SK-N-MC (cell line): ENCODE data around the gene APBA3.

Source experiments
- DNase-seq: peaks from one replicate; pipeline ENCODE4 v3.0.0-alpha.2; 2011; ENCODE audit warnings: low read depth, low spot score
- H3K27ac ChIP-seq: fragments of 200-600 bp; sonication (generic); 2 replicates; pipeline ENCODE4 v1.5.1; 2016; ENCODE audit warnings: mixed run types
- H3K36me3 ChIP-seq: fragments of 200-600 bp; sonication (generic); 2 replicates; pipeline ENCODE4 v1.6.1; 2017; ENCODE audit warnings: antibody characterized with exemption, low read length, mixed read lengths; ENCODE audit not compliant: insufficient read depth
- H3K4me3 ChIP-seq: fragments of 200-600 bp; sonication (generic); 2 replicates; pipeline ENCODE4 v1.5.1; 2016
- H3K9ac ChIP-seq: fragments of 200-600 bp; sonication (generic); 2 replicates; pipeline ENCODE4 v1.8.0; 2017; ENCODE audit warnings: mixed run types, mixed read lengths; ENCODE audit not compliant: insufficient read length
- H3K9me3 ChIP-seq: fragments of 200-600 bp; sonication (generic); 2 replicates; pipeline ENCODE4 v1.6.1; 2017; ENCODE audit warnings: low read depth, mild to moderate bottlenecking, antibody characterized with exemption, low read length, moderate library complexity, mixed read lengths
- EZH2 ChIP-seq: fragments of 200-600 bp; sonication (generic); IDR thresholded peaks from one replicate; pipeline ENCODE4 v1.6.1; 2017; ENCODE audit warnings: antibody characterized with exemption
- FOXP2 ChIP-seq: optimal IDR thresholded peaks from 2 replicates; pipeline ENCODE3; 2011; ENCODE audit warnings: mild to moderate bottlenecking, moderate library complexity; ENCODE audit not compliant: insufficient read depth; ENCODE audit errors: extremely low read length, control extremely low read depth
- POLR2AphosphoS5 ChIP-seq: IDR thresholded peaks from 2 replicates; pipeline ENCODE4 v1.6.1; 2012; ENCODE audit warnings: mild to moderate bottlenecking, low read depth, low read length, borderline replicate concordance

Gene APBA3

GRCh38 chr19:3737487-3738205, 23.8 kb downstream of the APBA3 start:
- H3K36me3 ChIP-seq: no peaks in the 10 kb centered on the region
- no peak for DNase-seq
- H3K27ac ChIP-seq: no peak overlapping the region
- no peaks in the 10 kb centered on the region for H3K9me3 ChIP-seq
- no peak for TF ChIP-seq FOXP2
- no peak for TF ChIP-seq POLR2AphosphoS5
- no peak for TF ChIP-seq EZH2
- H3K4me3 ChIP-seq: no peak overlapping the region
- no peak overlapping the region for H3K9ac ChIP-seq

- H3K4me3 ChIP-seq: no peak overlapping the region
- no peaks in the 10 kb centered on the region for H3K9me3 ChIP-seq
- TF ChIP-seq POLR2AphosphoS5: no peak
- H3K36me3 ChIP-seq: no peaks in the 10 kb centered on the region
- H3K9ac ChIP-seq: no peak overlapping the region
- no peak overlapping the region for H3K27ac ChIP-seq
- no peak for DNase-seq
These were observed 25.3 kb downstream of the APBA3 start for GRCh38 chr19:3736106-3736724.

DNA sequence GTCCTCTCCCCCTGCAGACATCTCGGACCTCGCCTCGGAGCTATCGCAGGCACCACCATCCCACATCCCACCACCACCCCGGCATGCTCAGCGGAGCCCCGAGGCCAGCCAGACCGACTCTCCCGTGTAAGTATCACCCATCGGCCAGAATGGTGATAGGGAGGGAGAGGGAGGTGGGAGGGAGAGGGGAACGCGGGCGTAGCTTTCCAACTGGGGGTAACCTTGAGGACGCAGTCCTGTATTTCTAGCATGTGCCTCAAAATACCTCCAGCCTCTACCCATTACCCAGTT, 27.2 kb downstream of the APBA3 start:
- Histone ChIP-seq H3K27ac (no peak overlapping the region), H3K9ac (no peak overlapping the region), H3K4me3 (no peak overlapping the region), H3K9me3 (no peaks in the 10 kb centered on the region), H3K36me3 (no peaks in the 10 kb centered on the region)
- no peak for TF ChIP-seq FOXP2
- TF ChIP-seq EZH2: no peak
- no peak for TF ChIP-seq POLR2AphosphoS5
- DNase-seq: no peak

GRCh38 chr19:3733549-3734309, 27.8 kb downstream of the APBA3 start:
- Histone ChIP-seq H3K9me3 (no peaks in the 10 kb centered on the region), H3K4me3 (no peak overlapping the region), H3K9ac (no peak overlapping the region), H3K27ac (no peak overlapping the region), H3K36me3 (no peaks in the 10 kb centered on the region)
- TF ChIP-seq POLR2AphosphoS5 (no peak), EZH2 (no peak), FOXP2 (no peak)
- DNase-seq: no peak

DNA sequence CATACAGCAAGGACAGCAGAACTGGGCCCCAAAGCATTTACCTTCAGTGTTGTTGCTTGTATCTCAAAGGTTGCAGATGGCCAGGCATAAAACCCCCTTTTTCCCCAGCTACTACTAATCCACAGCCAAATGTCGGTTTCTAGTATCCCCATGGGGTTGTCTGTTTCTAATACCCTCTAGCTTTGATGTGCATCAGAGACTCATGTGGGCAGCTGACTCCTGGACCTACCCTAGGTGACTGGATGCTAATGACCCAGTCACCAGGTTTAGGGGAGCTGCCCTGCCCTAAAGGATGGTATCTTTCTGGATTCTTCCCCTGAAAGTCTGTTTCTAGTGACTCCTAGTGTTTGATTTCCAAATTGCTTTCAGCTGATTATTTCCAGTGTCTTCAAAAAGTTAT, 29.4 kb downstream of the APBA3 start:
- no peak for DNase-seq
- no peak overlapping the region for H3K9ac ChIP-seq
- H3K4me3 ChIP-seq: no peak overlapping the region
- TF ChIP-seq EZH2: no peak
- no peak for TF ChIP-seq POLR2AphosphoS5
- no peak for TF ChIP-seq FOXP2
- H3K9me3 ChIP-seq: no peaks in the 10 kb centered on the region
- H3K27ac ChIP-seq: no peak overlapping the region
- H3K36me3 ChIP-seq: no peaks in the 10 kb centered on the region

DNA sequence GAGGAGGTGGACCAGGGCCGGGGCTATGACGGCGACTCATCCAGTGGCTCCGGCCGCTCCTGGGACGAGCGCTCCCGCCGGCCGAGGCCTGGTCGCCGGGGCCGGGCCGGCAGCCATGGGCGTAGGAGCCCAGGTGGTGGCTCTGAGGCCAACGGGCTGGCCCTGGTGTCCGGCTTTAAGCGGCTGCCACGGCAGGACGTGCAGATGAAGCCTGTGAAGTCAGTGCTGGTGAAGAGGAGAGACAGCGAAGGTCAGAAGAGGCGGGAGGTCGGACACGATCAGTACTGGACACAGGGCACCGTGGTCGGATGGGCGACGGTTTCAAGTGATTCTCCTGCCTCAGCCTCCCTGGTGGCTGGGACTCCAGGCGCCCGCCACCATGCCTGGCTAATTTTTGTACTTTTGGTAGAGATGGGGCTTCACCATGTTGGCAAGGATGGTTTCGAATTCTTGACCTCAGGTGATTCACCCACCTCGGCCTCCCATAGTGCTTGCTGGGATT, 31.0 kb downstream of the APBA3 start:
- H3K9ac ChIP-seq: no peak overlapping the region
- TF ChIP-seq FOXP2 (no peak), POLR2AphosphoS5 (no peak)
- H3K4me3 ChIP-seq: no peak overlapping the region
- DNase-seq: no peak
- H3K27ac ChIP-seq: no peak overlapping the region
- no peaks in the 10 kb centered on the region for H3K36me3 ChIP-seq
- H3K9me3 ChIP-seq: no peaks in the 10 kb centered on the region

GRCh38 chr19:3725640-3726310, 35.7 kb downstream of the APBA3 start:
- TF ChIP-seq POLR2AphosphoS5 (no peak), FOXP2 (no peak), EZH2 (no peak)
- no peak for DNase-seq
- Histone ChIP-seq H3K4me3 (no peak overlapping the region), H3K36me3 (no peaks in the 10 kb centered on the region), H3K9me3 (no peaks in the 10 kb centered on the region), H3K27ac (no peak overlapping the region), H3K9ac (no peak overlapping the region)

DNA sequence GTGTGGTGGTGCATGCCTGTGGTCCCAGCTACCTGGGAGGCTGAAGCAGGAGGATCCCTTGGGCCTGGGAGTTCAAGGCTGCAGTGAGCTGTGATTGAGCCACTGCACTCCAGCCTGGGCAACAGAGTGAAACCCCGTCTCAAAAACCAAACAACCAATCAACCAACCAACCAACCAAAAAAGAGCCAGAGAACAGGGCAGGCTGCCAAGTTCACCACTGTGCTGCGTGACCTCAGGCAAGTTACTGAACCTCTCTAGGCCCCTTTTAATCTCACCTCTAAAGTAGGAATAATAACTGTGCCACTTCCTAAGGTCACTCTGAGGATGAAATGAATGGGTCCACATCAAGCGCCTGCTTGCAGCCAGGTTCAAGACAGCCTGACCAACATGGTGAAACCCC, 36.4 kb downstream of the APBA3 start:
- Histone ChIP-seq H3K27ac (no peak overlapping the region), H3K4me3 (no peak overlapping the region), H3K9me3 (no peaks in the 10 kb centered on the region), H3K36me3 (no peaks in the 10 kb centered on the region), H3K9ac (no peak overlapping the region)
- TF ChIP-seq FOXP2: no peak
- DNase-seq: no peak
